Heart left ventricle (tissue), 13 donors: ENCODE measurements around the gene TAPT1.

ENCODE experiments used
- CTCF ChIP-seq, 12 donors: fragments of 200-600 bp; sonication (generic) in 4 of 12; IDR thresholded peaks; one replicate each; pipeline versions ENCODE4 v1.5.0 to v1.8.0; 2018 to 2022; ENCODE audit warnings: antibody characterized with exemption in 12 of 12, mild to moderate bottlenecking in 5 of 12
- POLR2A ChIP-seq, 2 donors: fragments of 450-650 bp; IDR thresholded peaks; one replicate each; pipeline ENCODE4 v1.6.1; 2017; ENCODE audit warnings: antibody characterized with exemption in 2 of 2, mild to moderate bottlenecking in 2 of 2, moderate library complexity in 2 of 2
- donor health status: ischemic (EF 13 %, LVEDD 7.1; RV severe dilation, severe dysfunction).
- donor health status: DM: no; HTN: yes; CAD: no.
- donor health status: DM: no; HTN: no; CAD: no.
- donor health status: ischemic (EF 25% LVEDD 6.9; RV normal size, moderate dysfunction).
- donor health status: ischemic (EF 25% LVEDD 5.7; RV mildly dilated, moderate dysfunction).
- donor health status: ischemic (EF 35%, LVEDD 5.7; RV mildly dilated, moderate dysfunction).
- donor health status: nonischemic (EF 11% LVEDD 7.7; RV severe dilation, severe dysfunction).
- donor health status: DM: yes; HTN: yes; CAD: no.
- donor health status: PGD.
- donor health status: ischemic (EF 29% LVEDD 5.4; RV normal size, mild dysfunction).
- donor health status: nonischemic (EF 23%, LVEDD 6.1; RV moderate dilation, normal function).

- TF ChIP-seq CTCF (IDR thresholded peaks at IDR 0.05) (no peak), POLR2A (IDR thresholded peaks at IDR 0.05) (no peak)
These were observed 24.5 kb upstream of the TAPT1 start for GRCh38 chr4:16250661-16251365.
